Measurements from ENCODE around the gene TMEM121. TPM values are rescaled to one million over a fixed set of nuclear protein-coding genes. Genes with fewer than 3 reads are reported as not detected.
"Not testable (repeated sequence)": the region's sequence is repeated elsewhere in the genome, so short reads cannot be mapped to it uniquely, and the experiment has no call there.

TMEM121 gene
- total RNA-seq, 1 experiment from 2014 or later, result 1.2 TPM

DNA sequence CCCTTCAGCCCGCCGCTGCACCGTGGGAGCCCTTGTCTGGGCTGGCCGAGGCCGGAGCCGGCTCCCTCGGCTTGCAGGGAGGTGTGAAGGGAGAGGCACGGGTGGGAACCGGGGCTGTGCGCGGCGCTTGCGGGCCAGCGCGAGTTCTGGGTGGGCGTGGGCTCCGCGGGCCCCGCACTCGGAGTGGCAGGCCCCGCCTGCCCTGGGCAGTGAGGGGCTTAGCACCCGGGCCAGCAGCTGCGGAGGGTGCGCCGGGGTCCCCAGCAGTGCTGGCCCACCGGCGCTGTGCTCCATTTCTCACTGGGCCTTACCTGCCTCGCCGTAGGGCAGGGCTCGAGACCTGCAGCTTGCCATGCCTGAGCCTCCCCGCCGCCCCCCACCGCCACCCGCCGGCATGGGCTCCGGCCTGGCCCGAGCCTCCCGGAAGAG, 21.4 kb downstream of the TMEM121 start:
- H3K4me1 ChIP-seq (replicated peaks), result no peaks in the 10 kb centered on the region
- no peaks in the 10 kb centered on the region for H3K36me3 ChIP-seq
- peaks cover 3% of the 10 kb centered on the region; the same call in 1 of the 2 replicates for H3K27me3 ChIP-seq (replicated peaks)
- no peak for DNase-seq (ENCODE audit: low read depth in 1 of 2, low spot score in 2 of 2)
- H3K27ac ChIP-seq, result no peak overlapping the region
- H3K4me3 ChIP-seq, result no peak overlapping the region
- H3K9me3 ChIP-seq (replicated peaks), result no peaks in the 10 kb centered on the region

DNA sequence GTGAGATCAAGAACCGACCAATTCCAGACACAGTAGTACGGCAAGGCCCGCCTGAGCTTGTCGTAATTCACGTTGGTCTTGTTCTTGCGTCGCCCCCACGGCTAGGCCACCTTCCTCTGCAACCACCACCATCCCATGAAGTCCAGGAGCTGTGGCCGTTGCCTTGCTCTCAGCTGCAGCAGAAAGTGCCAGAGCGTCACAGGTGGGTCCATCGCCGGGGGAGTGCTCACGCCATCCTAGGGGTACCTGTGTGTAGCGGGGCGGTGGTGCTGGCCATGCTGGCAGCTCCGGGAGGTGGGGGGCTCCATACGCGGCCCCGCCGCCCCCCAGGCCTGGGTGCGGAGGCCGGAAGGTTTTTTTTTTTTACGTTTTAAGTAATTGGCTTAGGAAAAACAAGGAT, 23.1 kb downstream of the TMEM121 start:
- Histone ChIP-seq H3K4me3 (no peak overlapping the region), H3K27me3 (replicated peaks) (no peaks in the 10 kb centered on the region; the same call in 1 of the 2 replicates), H3K36me3 (no peaks in the 10 kb centered on the region), H3K27ac (no peak overlapping the region), H3K9me3 (replicated peaks) (no peaks in the 10 kb centered on the region), H3K4me1 (replicated peaks) (no peaks in the 10 kb centered on the region)
- DNase-seq (ENCODE audit: low read depth in 1 of 2, low spot score in 2 of 2), result no peak

DNA sequence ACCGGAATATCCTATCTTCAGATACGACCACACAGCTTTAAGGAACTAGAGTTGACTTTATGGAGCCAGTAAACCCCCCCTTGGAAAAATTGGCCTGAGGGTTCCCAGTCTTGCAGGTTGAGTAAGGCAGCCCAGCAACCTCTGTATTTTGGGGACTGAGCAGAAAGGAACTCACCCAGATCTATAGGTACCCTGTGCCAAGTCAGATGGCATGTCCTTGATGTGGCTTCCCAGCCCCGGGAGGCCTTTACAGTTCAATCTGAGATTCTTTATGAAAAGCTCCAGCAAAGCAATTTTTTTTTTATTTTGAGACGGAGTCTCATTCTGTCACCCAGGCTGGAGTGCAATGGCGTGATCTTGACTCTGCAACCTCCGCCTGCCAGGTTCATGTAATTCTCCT, 27.6 kb downstream of the TMEM121 start:
- DNase-seq (ENCODE audit: low read depth in 1 of 2, low spot score in 2 of 2), result no peak
- no peaks in the 10 kb centered on the region for H3K36me3 ChIP-seq
- no peaks in the 10 kb centered on the region; the same call in 1 of the 2 replicates for H3K27me3 ChIP-seq (replicated peaks)
- H3K4me3 ChIP-seq, result no peak overlapping the region
- no peaks in the 10 kb centered on the region for H3K9me3 ChIP-seq (replicated peaks)
- H3K4me1 ChIP-seq (replicated peaks), result no peaks in the 10 kb centered on the region
- H3K27ac ChIP-seq, result no peak overlapping the region

DNA sequence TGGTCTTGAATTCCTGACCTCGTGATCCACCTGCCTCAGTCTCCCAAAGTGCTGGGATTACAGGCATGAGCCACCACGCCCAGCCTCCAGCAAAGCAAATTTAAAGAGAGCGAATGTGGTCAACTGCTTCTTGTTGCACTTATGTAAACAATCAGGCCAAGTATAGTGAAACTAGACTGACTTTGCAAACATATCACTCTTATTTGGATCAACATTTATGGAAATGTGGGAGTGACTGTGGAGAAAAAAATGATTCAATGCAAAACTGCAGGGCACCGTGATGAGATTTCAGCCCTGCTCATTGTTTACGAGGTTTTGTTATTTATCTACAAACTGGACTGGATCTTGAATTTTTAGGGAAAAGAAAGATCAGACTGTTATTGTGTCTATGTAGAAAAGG, 28.1 kb downstream of the TMEM121 start:
- H3K36me3 ChIP-seq, result no peaks in the 10 kb centered on the region
- no peak overlapping the region for H3K4me3 ChIP-seq
- no peaks in the 10 kb centered on the region for H3K9me3 ChIP-seq (replicated peaks)
- no peaks in the 10 kb centered on the region for H3K4me1 ChIP-seq (replicated peaks)
- no peak for DNase-seq (ENCODE audit: low read depth in 1 of 2, low spot score in 2 of 2)
- H3K27me3 ChIP-seq (replicated peaks), result no peaks in the 10 kb centered on the region; the same call in 1 of the 2 replicates
- H3K27ac ChIP-seq, result no peak overlapping the region

DNA sequence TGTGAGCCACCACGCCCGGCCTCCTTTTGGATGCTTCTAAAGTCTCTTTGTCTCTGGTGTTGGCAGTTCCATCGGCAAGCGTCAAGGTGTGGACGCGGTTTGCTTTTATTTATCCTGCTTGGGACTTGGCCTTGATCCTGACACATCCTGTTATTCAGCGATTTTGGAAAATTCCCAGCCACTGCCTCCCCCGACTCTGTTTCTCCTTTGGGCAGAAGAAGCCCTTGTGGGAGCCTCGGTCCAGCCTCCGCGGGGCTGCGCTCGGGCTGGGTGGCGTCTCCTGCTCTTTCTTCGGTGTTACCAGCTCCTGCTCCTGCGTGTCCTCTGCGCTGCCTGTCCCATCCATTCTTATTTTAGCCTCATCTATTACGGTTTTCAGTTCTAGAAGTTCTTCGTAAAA, 31.3 kb downstream of the TMEM121 start:
- H3K4me1 ChIP-seq (replicated peaks); DNase-seq (ENCODE audit: low read depth in 1 of 2, low spot score in 2 of 2); H3K36me3 ChIP-seq; H3K27ac ChIP-seq; H3K27me3 ChIP-seq (replicated peaks); H3K9me3 ChIP-seq (replicated peaks); H3K4me3 ChIP-seq: not testable (repeated sequence)

DNA sequence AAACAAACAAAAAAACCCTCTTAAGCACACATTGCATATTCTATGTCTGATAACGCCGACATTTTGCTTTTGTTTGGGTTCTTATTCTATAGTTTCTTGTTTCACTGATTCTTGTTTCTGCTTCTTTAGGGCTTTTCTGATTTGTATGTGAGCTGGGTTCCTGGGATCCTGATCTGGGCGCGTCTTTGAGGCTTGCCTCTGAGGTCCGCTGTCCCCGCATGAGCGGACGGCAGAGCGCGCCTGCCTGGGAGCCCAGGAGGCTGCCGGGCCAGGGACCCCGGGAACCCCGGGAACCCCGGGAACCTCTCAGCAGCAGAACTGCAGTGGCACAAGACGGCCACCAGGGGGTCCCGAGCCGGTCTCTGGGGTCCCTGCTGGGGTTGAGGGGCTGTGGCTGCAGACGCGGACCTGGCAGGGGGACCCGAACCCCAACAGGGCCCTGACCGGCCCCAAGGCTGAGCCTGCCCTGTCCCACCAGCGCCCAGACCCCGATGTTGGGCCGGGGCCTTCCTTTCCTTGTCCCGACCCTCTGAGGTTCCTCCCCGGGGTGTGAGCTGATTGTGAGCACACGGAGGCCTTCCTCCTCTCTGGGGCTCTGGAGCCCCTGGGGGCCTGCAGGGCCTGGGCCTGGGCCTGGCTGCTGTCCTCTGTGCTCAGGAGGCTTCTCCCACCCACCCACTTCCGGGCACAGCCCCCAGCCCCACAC, 32.2 kb downstream of the TMEM121 start:
- H3K27me3 ChIP-seq (replicated peaks); H3K36me3 ChIP-seq; DNase-seq (ENCODE audit: low read depth in 1 of 2, low spot score in 2 of 2); H3K9me3 ChIP-seq (replicated peaks); H3K4me3 ChIP-seq; H3K27ac ChIP-seq; H3K4me1 ChIP-seq (replicated peaks): not testable (repeated sequence)

DNA sequence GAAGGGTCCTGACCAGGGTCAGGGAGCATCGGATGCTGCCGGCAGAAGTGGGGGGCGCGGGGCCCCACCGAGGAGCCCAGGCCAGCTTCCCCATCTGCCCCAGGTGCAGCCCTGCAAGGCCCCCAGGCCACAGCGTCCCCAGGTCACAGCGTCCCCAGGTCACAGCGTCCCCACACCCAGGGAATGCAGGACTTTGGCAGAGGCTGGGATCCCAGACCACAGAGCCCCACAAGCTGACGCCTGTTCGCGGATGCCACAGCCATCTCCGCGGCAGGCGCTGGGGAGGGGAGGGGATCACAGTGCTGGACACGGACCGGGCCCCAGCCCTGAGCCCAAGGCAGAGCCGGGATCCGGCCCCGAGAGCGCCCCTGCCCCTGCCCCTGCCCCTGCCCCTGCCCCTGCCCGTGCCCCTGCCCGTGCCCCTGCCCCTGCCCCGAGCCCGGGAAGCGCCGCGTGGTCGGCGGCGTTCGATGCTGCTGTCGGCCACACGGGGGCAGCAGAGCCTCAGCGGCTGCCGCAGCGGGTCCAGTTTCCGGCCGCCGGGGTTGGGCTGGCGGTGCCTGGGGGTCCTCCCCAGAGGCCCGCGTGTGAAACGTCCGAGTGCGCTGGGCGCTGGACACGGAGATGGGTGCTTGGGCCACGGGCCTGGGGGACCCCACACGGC, 33.1 kb downstream of the TMEM121 start:
- not testable (repeated sequence) for H3K4me3 ChIP-seq; H3K36me3 ChIP-seq; H3K27ac ChIP-seq; DNase-seq (ENCODE audit: low read depth in 1 of 2, low spot score in 2 of 2); H3K9me3 ChIP-seq (replicated peaks); H3K27me3 ChIP-seq (replicated peaks); H3K4me1 ChIP-seq (replicated peaks)

DNA sequence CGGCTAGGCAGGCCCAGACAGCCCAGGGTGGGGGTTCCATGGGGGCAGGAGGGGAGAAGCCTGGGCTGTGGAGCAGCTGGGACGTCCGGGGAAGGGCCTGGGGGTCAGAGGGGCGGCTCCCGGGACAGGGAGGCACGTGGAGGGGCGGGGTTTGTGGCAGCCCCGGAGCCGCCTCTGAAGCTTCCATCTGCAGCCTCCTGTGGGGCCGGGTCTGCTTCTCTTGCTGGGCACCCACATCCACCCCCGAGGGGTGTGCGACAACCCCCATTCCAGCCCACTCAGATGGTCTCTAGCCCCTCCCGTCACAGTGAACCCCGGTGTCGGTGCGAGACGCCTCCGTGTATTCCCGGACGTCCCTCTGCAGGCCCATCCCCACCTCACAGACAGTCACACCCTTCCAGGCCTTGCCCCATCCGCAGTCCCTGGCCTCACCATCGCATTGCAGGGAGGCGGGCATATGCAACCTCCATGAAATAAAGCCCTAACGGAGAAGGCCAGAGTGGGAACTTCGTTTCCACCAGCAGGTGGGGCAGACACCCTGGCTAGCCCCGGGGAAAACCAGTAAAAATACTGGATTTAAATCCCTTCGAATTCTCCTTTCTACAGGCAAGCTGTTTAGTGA, 33.8 kb downstream of the TMEM121 start:
- not testable (repeated sequence) for H3K27ac ChIP-seq; H3K36me3 ChIP-seq; H3K9me3 ChIP-seq (replicated peaks); H3K4me3 ChIP-seq; H3K27me3 ChIP-seq (replicated peaks); DNase-seq (ENCODE audit: low read depth in 1 of 2, low spot score in 2 of 2); H3K4me1 ChIP-seq (replicated peaks)

DNA sequence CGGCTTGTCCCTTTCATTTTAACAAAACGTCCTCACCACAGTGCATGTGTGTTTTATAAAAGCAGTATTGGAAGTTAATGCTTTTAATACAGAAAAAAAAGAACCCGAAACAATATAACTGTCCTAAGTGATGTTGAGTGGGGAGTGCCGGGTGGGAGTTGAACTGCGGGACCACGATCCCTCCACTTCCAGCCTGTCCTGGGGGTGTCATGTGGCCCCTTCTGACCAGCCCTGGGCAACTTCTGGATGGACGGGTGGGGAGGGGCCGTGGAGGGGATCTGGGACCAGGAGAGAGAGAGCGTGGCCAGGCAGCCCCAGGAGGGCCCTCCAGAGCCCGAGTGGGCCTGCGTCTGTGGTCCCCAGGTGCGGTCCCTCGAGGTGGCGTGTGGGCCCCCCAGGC, 35.0 kb downstream of the TMEM121 start:
- not testable (repeated sequence) for DNase-seq (ENCODE audit: low read depth in 1 of 2, low spot score in 2 of 2)

DNA sequence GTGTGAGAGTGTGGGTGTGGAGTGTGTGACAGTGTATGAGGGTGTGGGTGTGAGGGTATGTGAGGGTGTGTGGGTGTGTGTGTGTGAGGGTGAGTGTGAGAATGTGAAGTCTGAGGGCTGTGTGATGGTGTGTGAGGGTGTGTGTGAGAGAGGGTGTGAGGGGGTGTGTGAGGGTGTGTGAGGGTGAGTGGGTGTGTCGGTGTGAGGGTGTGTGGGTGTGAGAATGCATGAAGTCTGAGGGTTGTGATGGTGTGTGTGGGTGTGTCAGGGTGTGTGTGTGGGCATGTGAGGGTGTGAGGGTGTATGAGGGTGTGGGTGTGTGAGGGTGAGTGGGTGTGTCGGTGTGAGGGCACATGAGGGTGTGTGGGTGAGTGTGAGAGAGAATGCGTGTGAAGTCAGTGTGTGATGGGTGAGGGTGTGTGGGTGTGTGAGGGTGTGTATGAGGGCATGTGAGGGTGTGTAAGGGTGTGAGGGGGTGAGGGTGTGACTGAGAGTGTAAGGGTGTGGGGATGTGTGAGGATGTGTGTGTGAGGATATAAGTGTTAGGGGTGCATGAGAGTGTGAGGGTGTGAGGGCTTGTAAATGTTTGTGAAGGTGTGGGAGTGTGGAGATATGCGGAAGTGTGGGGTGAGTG, 36.4 kb downstream of the TMEM121 start:
- no peaks in the 10 kb centered on the region for H3K4me1 ChIP-seq (replicated peaks)
- H3K27me3 ChIP-seq (replicated peaks), result no peaks in the 10 kb centered on the region
- no peaks in the 10 kb centered on the region for H3K36me3 ChIP-seq
- H3K4me3 ChIP-seq, result no peak overlapping the region
- no peaks in the 10 kb centered on the region for H3K9me3 ChIP-seq (replicated peaks)
- no peak for DNase-seq (ENCODE audit: low read depth in 1 of 2, low spot score in 2 of 2)
- H3K27ac ChIP-seq, result no peak overlapping the region

More for the DNA sequence above, 35.0 kb downstream of the TMEM121 start:
- H3K27ac ChIP-seq; H3K36me3 ChIP-seq; H3K4me1 ChIP-seq (replicated peaks); H3K4me3 ChIP-seq; H3K9me3 ChIP-seq (replicated peaks); H3K27me3 ChIP-seq (replicated peaks): not testable (repeated sequence)

DNA sequence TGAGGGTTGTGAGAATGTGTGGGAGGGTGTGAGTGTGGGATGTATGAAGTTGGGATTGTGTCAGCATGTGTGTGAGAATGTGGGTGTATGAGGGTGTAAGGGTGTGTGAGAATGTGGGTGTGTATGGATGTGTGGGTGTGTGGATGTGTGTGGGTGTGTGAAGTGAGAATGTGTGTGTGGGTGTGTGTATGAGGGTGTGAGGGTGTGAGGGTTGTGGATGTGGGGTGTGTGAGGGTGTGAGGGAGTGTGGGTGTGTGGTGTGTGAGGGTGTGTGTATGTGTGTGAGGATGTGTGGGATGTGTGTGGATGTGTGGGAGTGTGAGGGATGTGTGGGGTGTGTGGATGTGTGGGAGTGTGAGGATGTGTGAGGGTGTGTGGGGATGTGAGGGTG, 37.0 kb downstream of the TMEM121 start:
- H3K36me3 ChIP-seq, result no peaks in the 10 kb centered on the region
- H3K27me3 ChIP-seq (replicated peaks), result no peaks in the 10 kb centered on the region
- no peak overlapping the region for H3K4me3 ChIP-seq
- no peaks in the 10 kb centered on the region for H3K9me3 ChIP-seq (replicated peaks)
- no peaks in the 10 kb centered on the region for H3K4me1 ChIP-seq (replicated peaks)
- no peak overlapping the region for H3K27ac ChIP-seq
- DNase-seq (ENCODE audit: low read depth in 1 of 2, low spot score in 2 of 2), result no peak

DNA sequence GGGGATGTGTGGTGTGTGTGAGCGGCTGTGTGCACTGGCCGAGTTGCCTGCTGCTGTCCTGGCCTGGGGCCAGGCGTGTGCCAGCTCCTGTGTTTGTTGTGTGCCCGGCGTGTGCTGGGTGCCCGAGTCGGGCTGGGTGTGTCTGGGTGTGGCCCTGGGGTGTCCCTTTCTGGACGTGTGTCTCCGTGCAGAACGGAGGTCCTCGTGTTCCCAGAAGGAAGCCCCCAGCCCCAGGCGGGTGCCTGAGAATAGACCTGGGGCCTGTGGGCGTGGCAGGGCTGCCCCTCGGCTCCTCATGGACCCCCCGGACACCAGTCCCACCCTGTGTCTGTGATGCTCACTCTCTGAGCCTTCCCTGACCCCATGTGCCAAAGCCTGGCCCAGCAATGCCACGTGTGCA, 38.2 kb downstream of the TMEM121 start:
- not testable (repeated sequence) for DNase-seq (ENCODE audit: low read depth in 1 of 2, low spot score in 2 of 2); H3K9me3 ChIP-seq (replicated peaks)

DNA sequence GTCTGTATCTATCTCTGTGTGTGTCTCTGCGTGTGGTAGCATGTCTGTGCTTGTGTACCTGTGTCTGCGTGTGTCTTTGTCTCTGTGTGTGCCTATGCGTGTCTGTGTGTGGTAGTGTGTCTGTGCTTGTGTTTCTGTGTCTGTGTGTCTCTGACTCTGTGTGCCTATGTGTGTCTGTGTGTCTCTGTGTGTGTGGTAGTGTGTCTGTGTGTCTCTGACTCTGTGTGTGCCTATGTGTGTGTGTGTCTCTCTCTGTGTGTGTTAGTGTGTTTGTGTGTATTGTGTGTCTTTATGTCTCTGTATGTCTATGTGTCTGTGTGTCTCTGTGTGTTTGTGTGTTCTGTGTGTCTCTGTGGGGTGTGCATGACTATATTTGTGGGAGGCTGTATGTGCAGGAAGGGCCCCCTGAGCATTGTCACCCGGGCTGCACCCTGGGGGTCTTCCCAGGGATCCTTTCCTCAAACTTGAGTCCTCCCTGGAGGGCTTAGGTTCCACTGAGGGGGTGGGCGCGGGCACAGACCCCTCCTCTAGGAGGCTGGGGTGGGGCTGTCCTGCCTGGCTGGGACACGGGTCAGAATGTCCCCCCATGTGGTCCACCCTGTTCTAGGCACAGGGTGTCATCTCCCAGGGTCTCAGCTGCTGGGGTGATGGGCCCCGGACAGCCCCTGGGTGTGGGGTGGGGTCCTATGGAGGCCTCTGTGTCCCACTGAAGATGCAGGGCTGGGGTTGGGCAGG, 39.0 kb downstream of the TMEM121 start:
- not testable (repeated sequence) for H3K27me3 ChIP-seq (replicated peaks); H3K36me3 ChIP-seq; H3K4me3 ChIP-seq; DNase-seq (ENCODE audit: low read depth in 1 of 2, low spot score in 2 of 2); H3K27ac ChIP-seq; H3K4me1 ChIP-seq (replicated peaks); H3K9me3 ChIP-seq (replicated peaks)

More for the DNA sequence above, 38.2 kb downstream of the TMEM121 start:
- H3K36me3 ChIP-seq; H3K27ac ChIP-seq; H3K27me3 ChIP-seq (replicated peaks); H3K4me1 ChIP-seq (replicated peaks); H3K4me3 ChIP-seq: not testable (repeated sequence)
